Left ventricle myocardium inferior (tissue), 1 donor: Measurements from ENCODE around the gene DCAF16. TPM values are rescaled to one million over a fixed set of nuclear protein-coding genes. Genes with fewer than 3 reads are reported as not detected.

ENCODE experiments used
- DNase-seq: peaks from one replicate; pipeline ENCODE4 v3.0.0-alpha.2; 2020
- H3K27ac ChIP-seq: fragments of 200-600 bp; replicated peaks from 2 replicates; pipeline ENCODE4 v1.8.0; 2021
- H3K27me3 ChIP-seq: fragments of 200-600 bp; 2 replicates; pipeline ENCODE4 v1.8.0; 2021; ENCODE audit warnings: low read depth
- H3K36me3 ChIP-seq: fragments of 200-600 bp; 2 replicates; pipeline ENCODE4 v1.8.0; 2021
- H3K4me1 ChIP-seq: fragments of 200-600 bp; 2 replicates; pipeline ENCODE4 v1.8.0; 2021
- H3K4me3 ChIP-seq: fragments of 200-600 bp; 2 replicates; pipeline ENCODE4 v1.8.0; 2021; ENCODE audit warnings: mild to moderate bottlenecking, moderate library complexity
- H3K9me3 ChIP-seq: fragments of 200-600 bp; replicated peaks from 2 replicates; pipeline ENCODE4 v1.8.0; 2021
- CTCF ChIP-seq: fragments of 200-600 bp; IDR thresholded peaks from 2 replicates; pipeline ENCODE4 v1.8.0; 2021; ENCODE audit warnings: antibody characterized with exemption, mild to moderate bottlenecking, borderline replicate concordance
- intact Hi-C: fragments of 100-400 bp; cut with micrococcal nuclease; formaldehyde crosslinking; loops from one replicate; pipeline ENCODE4 v1.11.0; 2022
- total RNA-seq: library from RNA; stranded (reverse); fragmentation: NEBNext Ultra II Directional; extraction: Animal tissue kit (Norgen Biotek cat#: 25700); gene quantifications from one replicate; pipeline ENCODE4 v1.2.1, GENCODE V29; 2021
- donor health status: DM: no; HTN: yes; CAD: no; lungs with severe emphysema.

The DCAF16 gene
- total RNA-seq, 1 donor from 2014 or later = 14.5 TPM

- H3K4me3 ChIP-seq = no peak overlapping the region
- intact Hi-C loops = no loop called here
- peaks cover 41% of the 10 kb centered on the region for H3K36me3 ChIP-seq
- H3K27me3 ChIP-seq = no peaks in the 10 kb centered on the region
- TF ChIP-seq CTCF = no peak
- no peaks in the 10 kb centered on the region for H3K4me1 ChIP-seq
- no peak overlapping the region for H3K27ac ChIP-seq
- H3K9me3 ChIP-seq = no peaks in the 10 kb centered on the region
- DNase-seq = no peak
Observed at GRCh38 chr4:17797808-17798207, 12.7 kb downstream of the DCAF16 start.

- no peak for TF ChIP-seq CTCF
- Histone ChIP-seq H3K9me3 (no peaks in the 10 kb centered on the region), H3K27ac (no peak overlapping the region), H3K27me3 (no peaks in the 10 kb centered on the region), H3K36me3 (peaks cover 29% of the 10 kb centered on the region), H3K4me3 (no peak overlapping the region), H3K4me1 (no peaks in the 10 kb centered on the region)
- intact Hi-C loops = no loop called here
- DNase-seq = no peak
Observed at GRCh38 chr4:17794730-17795129, 15.8 kb downstream of the DCAF16 start.

GRCh38 chr4:17788956-17789355, 21.6 kb downstream of the DCAF16 start:
- Histone ChIP-seq H3K9me3 (no peaks in the 10 kb centered on the region), H3K27ac (no peak overlapping the region), H3K4me1 (no peaks in the 10 kb centered on the region), H3K4me3 (no peak overlapping the region), H3K27me3 (no peaks in the 10 kb centered on the region), H3K36me3 (peaks cover 12% of the 10 kb centered on the region)
- no peak for DNase-seq
- no peak for TF ChIP-seq CTCF
- intact Hi-C loops = no loop called here

- no peaks in the 10 kb centered on the region for H3K4me1 ChIP-seq
- no peaks in the 10 kb centered on the region for H3K9me3 ChIP-seq
- intact Hi-C loops = no loop called here
- H3K27ac ChIP-seq = no peak overlapping the region
- H3K36me3 ChIP-seq = peaks cover 7% of the 10 kb centered on the region
- DNase-seq = no peak
- H3K4me3 ChIP-seq = no peak overlapping the region
- no peak for TF ChIP-seq CTCF
- H3K27me3 ChIP-seq = no peaks in the 10 kb centered on the region
Observed at GRCh38 chr4:17787315-17787714, 23.2 kb downstream of the DCAF16 start.

- DNase-seq = no peak
- H3K4me3 ChIP-seq = no peak overlapping the region
- H3K27ac ChIP-seq = no peak overlapping the region
- H3K36me3 ChIP-seq = peaks cover 5% of the 10 kb centered on the region
- H3K4me1 ChIP-seq = peaks cover 5% of the 10 kb centered on the region
- intact Hi-C loops = no loop called here
- H3K27me3 ChIP-seq = peaks cover 5% of the 10 kb centered on the region
- TF ChIP-seq CTCF = no peak
- no peaks in the 10 kb centered on the region for H3K9me3 ChIP-seq
Observed at GRCh38 chr4:17786567-17786966, 24.0 kb downstream of the DCAF16 start.

- Histone ChIP-seq H3K4me3 (no peak overlapping the region), H3K27me3 (peaks cover 12% of the 10 kb centered on the region), H3K27ac (no peak overlapping the region), H3K36me3 (no peaks in the 10 kb centered on the region), H3K4me1 (peaks cover 12% of the 10 kb centered on the region), H3K9me3 (no peaks in the 10 kb centered on the region)
- intact Hi-C loops = no loop called here
- TF ChIP-seq CTCF = no peak
- no peak for DNase-seq
Observed at GRCh38 chr4:17785858-17786257, 24.7 kb downstream of the DCAF16 start.
